Measurements from ENCODE around the gene TMPRSS12.
A peak's percentile ranks its signal among the peaks of the same experiment; 100 is the strongest.
"Not testable (repeated sequence)": the region's sequence is repeated elsewhere in the genome, so short reads cannot be mapped to it uniquely, and the experiment has no call there.

TMPRSS12 gene

DNA sequence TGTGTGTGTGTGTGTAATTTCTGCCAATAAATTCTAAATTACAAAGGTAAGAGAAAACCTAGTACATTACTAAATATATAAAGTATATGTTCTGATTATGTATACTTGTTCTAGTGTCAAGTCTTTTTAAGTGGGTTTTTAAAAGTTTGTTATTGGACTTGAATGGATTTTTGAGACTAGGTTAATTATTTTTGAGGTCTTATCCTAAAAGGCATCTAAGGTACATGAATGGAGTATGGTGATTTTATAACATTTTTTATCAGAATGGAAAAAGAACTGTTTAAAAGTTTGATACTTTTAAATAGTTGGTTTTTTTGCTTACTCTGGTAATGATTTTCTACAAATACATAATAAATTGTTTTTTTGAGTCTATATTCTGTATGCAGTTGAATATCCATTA, 22.5 kb upstream of the TMPRSS12 start:
- Histone ChIP-seq H3K9me3 (no peaks in the 10 kb centered on the region), H3K4me3 (no peak overlapping the region), H3K27ac (no peak overlapping the region), H3K27me3 (no peaks in the 10 kb centered on the region), H3K36me3 (peaks cover 26 to 47% (median 45%) of the 10 kb centered on the region in 3 donors), H3K4me1 (no peaks in the 10 kb centered on the region)
- no peak for DNase-seq
- TF ChIP-seq, protein P1, sequence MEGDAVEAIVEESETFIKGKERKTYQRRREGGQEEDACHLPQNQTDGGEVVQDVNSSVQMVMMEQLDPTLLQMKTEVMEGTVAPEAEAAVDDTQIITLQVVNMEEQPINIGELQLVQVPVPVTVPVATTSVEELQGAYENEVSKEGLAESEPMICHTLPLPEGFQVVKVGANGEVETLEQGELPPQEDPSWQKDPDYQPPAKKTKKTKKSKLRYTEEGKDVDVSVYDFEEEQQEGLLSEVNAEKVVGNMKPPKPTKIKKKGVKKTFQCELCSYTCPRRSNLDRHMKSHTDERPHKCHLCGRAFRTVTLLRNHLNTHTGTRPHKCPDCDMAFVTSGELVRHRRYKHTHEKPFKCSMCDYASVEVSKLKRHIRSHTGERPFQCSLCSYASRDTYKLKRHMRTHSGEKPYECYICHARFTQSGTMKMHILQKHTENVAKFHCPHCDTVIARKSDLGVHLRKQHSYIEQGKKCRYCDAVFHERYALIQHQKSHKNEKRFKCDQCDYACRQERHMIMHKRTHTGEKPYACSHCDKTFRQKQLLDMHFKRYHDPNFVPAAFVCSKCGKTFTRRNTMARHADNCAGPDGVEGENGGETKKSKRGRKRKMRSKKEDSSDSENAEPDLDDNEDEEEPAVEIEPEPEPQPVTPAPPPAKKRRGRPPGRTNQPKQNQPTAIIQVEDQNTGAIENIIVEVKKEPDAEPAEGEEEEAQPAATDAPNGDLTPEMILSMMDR (IDR thresholded peaks at IDR 0.05) = no peak
- intact Hi-C loops (cut with DNase I; ENCODE audit: low total_unique reads) = loop anchor here (10.0 kb wide), 1 partner anchor 115 kb away; no protein-coding TSS in a partner anchor

DNA sequence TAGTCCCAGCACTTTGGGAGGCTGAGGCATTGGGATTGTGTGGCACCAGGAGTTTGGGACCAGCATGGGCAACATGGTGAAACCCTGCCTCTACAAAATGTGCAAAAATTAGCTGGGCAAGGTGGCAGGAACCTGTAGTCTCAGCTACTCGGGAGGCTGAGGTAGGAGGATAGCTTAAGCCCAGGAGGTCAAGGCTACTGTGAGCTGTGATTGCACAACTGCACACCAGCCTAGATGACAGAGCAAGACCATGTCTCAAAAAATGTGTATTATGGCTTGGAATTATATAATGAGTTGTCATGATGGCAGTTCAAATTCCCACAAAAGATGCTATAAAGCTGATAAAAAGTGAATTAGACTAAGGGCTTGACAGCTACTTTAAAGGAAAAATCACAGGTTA, 20.6 kb upstream of the TMPRSS12 start:
- H3K4me3 ChIP-seq = no peak overlapping the region
- H3K27me3 ChIP-seq = no peaks in the 10 kb centered on the region
- H3K36me3 ChIP-seq = peaks cover 8 to 28% (median 26%) of the 10 kb centered on the region in 3 donors
- H3K4me1 ChIP-seq = peaks cover 0 to 6% (median 0%) of the 10 kb centered on the region in 4 donors
- no peak overlapping the region for H3K27ac ChIP-seq
- no peak for DNase-seq
- TF ChIP-seq, protein P1 (IDR thresholded peaks at IDR 0.05) = no peak
- intact Hi-C loops (cut with DNase I; ENCODE audit: low total_unique reads) = loop anchor here (10.0 kb wide), 1 partner anchor 113 kb away; no protein-coding TSS in a partner anchor
- H3K9me3 ChIP-seq = no peaks in the 10 kb centered on the region

DNA sequence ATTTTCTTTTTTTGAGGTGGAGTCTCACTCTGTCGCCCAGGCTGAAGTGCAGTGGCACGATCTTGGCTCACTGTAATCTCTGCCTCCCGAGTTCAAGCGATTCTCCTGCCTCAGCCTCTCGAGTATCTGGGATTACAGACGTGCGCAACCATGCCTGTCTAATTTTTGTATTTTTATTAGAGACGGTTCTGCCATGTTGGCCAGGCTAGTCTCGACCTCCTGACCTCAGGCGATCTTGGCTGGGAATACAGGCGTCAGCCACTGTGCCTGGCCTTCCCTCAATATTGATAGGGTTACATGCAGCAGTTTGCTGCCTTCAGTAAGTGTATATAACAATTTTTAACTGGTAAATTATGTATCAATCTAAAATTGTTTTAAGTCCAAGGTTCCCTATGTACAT, 19.0 kb upstream of the TMPRSS12 start:
- H3K27me3 ChIP-seq, H3K4me3 ChIP-seq, DNase-seq, H3K9me3 ChIP-seq, H3K4me1 ChIP-seq, H3K27ac ChIP-seq: not testable (repeated sequence)
- peaks cover 0 to 13% (median 13%) of the 10 kb centered on the region in 3 donors for H3K36me3 ChIP-seq
- intact Hi-C loops (cut with DNase I; ENCODE audit: low total_unique reads) = loop anchor here (10.0 kb wide), 1 partner anchor 111 kb away; no protein-coding TSS in a partner anchor

DNA sequence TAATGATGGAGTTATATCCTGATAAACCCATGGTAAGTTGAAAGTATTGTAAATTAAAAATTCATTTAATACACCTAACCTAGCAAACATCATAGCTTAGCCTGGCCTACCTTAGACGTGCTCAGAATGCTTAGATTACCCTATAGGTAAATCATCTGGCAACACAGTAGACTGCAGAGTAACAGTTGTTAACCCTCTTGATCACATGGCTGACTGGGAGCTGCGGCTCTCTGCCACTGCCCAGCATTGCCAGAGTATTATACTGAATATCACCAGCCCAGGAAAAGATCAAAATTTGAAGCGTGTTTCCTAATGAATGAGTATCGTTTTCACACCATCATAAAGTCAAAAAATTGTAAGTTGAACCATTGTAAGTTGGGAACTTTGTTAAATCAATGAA, 17.8 kb upstream of the TMPRSS12 start:
- no peak for DNase-seq
- TF ChIP-seq, protein P1 (IDR thresholded peaks at IDR 0.05) = no peak
- Histone ChIP-seq H3K4me1 (peaks cover 0 to 6% (median 0%) of the 10 kb centered on the region in 4 donors), H3K36me3 (peaks cover 0 to 1% (median under 1%) of the 10 kb centered on the region in 3 donors), H3K9me3 (no peaks in the 10 kb centered on the region), H3K27ac (peak overlapping the region; percentile 51 to 61), H3K27me3 (no peaks in the 10 kb centered on the region), H3K4me3 (no peak overlapping the region)
- intact Hi-C loops (cut with DNase I; ENCODE audit: low total_unique reads) = loop anchor here (10.0 kb wide), 1 partner anchor 110 kb away; no protein-coding TSS in a partner anchor

DNA sequence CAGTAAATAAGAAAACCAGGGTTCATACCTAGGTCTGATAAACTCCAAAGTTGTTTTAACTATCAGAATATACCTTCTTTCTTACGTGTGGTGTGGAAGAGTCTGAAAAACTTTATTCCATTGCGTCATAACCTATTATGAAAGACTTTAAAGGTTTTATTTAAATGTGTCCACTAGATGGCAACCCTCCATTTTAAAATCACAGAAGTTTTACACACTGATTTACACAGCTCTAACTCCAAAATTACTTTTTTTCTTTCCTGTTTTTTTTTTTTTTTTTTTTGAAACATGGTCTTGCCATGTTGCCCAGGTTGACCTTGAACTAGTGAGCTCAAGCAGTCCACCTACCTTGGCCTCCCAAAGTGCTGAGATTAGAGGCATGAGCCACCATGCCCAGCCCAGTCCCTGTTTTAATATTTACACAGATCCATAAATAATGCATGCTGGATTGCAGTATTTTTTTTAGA, 17.3 kb upstream of the TMPRSS12 start:
- no peaks in the 10 kb centered on the region for H3K9me3 ChIP-seq
- no peak overlapping the region for H3K4me3 ChIP-seq
- TF ChIP-seq, protein P1 (IDR thresholded peaks at IDR 0.05) = peak; percentile 32 to 65
- peak overlapping the region; percentile 51 to 61 for H3K27ac ChIP-seq
- H3K27me3 ChIP-seq = no peaks in the 10 kb centered on the region
- DNase-seq = no peak
- intact Hi-C loops (cut with DNase I; ENCODE audit: low total_unique reads) = loop anchor here (10.0 kb wide), 1 partner anchor 109 kb away; no protein-coding TSS in a partner anchor
- H3K36me3 ChIP-seq = no peaks in the 10 kb centered on the region
- H3K4me1 ChIP-seq = peaks cover 0 to 6% (median 0%) of the 10 kb centered on the region in 4 donors

DNA sequence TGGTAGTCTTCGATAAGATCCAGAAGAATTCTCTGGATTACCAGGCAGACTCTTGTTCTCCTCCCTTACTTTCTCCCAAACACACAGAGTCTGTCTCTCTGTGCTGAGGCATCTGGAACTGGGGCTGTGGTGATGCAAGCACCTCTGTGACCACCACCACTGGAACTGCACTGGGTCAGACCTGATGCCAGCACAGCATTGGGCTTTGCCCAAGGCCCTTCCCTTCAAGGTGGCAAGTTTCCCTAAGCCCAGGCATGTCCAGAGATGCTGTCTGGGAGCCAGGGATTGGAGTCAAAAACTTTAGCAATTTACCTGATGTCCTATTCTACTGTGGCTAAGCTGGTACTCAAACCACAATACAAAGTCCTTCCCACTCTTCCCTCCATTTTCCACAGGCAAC, 14.6 kb upstream of the TMPRSS12 start:
- H3K9me3 ChIP-seq = no peaks in the 10 kb centered on the region
- TF ChIP-seq, protein P1 (IDR thresholded peaks at IDR 0.05) = no peak
- no peaks in the 10 kb centered on the region for H3K27me3 ChIP-seq
- H3K4me1 ChIP-seq = peaks cover 0 to 6% (median 0%) of the 10 kb centered on the region in 4 donors
- no peaks in the 10 kb centered on the region for H3K36me3 ChIP-seq
- H3K27ac ChIP-seq = no peak overlapping the region
- DNase-seq = no peak
- intact Hi-C loops (cut with DNase I; ENCODE audit: low total_unique reads) = loop anchor here (10.0 kb wide), 1 partner anchor 107 kb away; no protein-coding TSS in a partner anchor
- H3K4me3 ChIP-seq = no peak overlapping the region
